Spinal cord (tissue), 10 donors: ENCODE results near the gene GRK6. TPM values are rescaled to one million over a fixed set of nuclear protein-coding genes. Genes with fewer than 3 reads are reported as not detected.

ENCODE experiments used
- DNase-seq, 6 donors: peaks; one replicate each; pipeline versions ENCODE4 v3.0.0 to v3.0.0-alpha.2; 2013 to 2015; ENCODE audit warnings: low spot score in 6 of 6, low read depth in 4 of 6
- H3K27ac ChIP-seq: one replicate; pipeline ENCODE4 v1.5.1; 2013; ENCODE audit warnings: low read depth, low read length, control low read depth
- H3K27me3 ChIP-seq: one replicate; pipeline ENCODE4 v1.6.1; 2013; ENCODE audit warnings: low read length; ENCODE audit not compliant: control insufficient read depth, insufficient read depth
- H3K36me3 ChIP-seq: one replicate; pipeline ENCODE4 v1.6.1; 2013; ENCODE audit warnings: low read length; ENCODE audit not compliant: control insufficient read depth, insufficient read depth
- H3K4me1 ChIP-seq: one replicate; pipeline ENCODE4 v1.6.1; 2013; ENCODE audit warnings: low read length; ENCODE audit not compliant: control insufficient read depth, insufficient read depth
- H3K4me3 ChIP-seq: one replicate; pipeline ENCODE4 v1.5.1; 2013; ENCODE audit warnings: low read depth, low read length, control low read depth
- H3K9me3 ChIP-seq: one replicate; pipeline ENCODE4 v1.6.1; 2013; ENCODE audit warnings: low read length; ENCODE audit not compliant: control insufficient read depth, insufficient read depth
- WGBS: methylation state at CpG from one replicate; pipeline ENCODE4 v1.1.5; 2013; ENCODE audit warnings: missing lambda C conversion rate; ENCODE audit not compliant: insufficient coverage; 5-methylcytosine and 5-hydroxymethylcytosine counted together
- polyA plus RNA-seq, 2 donors: library from polyadenylated mRNA; unstranded; fragments of 120-200 nt; gene quantifications; one replicate each; pipeline ENCODE4 v1.2.1, GENCODE V29; 2013; ENCODE audit not compliant: insufficient read length in 2 of 2
- total RNA-seq, 2 donors: library from RNA; depleted of rRNA in 1 of 2; stranded (reverse); fragments of 120-200 nt in 1 of 2; fragments of >200 nt in 1 of 2; gene quantifications; one replicate each; pipeline versions ENCODE4 v1.2.3 to v1.2.4, GENCODE V29; 2013 to 2014
- donor health status: healthy.

The GRK6 gene
- total and polyA plus RNA-seq, 4 donors, result 16.7 to 42.4 (median 32.2) TPM

DNA sequence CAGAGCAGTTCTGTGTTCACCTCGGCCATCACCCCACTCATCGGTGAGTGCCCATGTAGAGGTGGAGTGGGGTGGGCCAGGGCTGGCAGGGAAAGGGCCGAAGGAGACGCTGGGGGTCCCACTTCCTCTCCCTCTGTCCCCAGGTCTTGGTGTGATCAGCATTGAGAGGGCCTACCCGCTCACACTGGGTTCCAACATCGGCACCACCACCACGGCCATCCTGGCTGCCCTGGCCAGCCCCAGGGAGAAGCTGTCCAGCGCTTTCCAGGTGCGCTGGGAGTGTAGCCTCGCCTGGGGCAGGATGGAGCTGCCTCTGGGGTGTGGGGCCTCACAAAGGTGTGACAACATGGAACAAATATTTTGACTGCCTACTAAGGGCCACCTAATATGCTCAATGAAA, 29.7 kb upstream of the GRK6 start:
- Histone ChIP-seq H3K4me1 (peaks cover 15% of the 10 kb centered on the region), H3K4me3 (no peak overlapping the region), H3K9me3 (no peaks in the 10 kb centered on the region), H3K36me3 (no peaks in the 10 kb centered on the region), H3K27me3 (peaks cover 45% of the 10 kb centered on the region), H3K27ac (no peak overlapping the region)
- 86% methylated on average over 9 of the region's 10 CpGs for WGBS
- DNase-seq, result no peak

DNA sequence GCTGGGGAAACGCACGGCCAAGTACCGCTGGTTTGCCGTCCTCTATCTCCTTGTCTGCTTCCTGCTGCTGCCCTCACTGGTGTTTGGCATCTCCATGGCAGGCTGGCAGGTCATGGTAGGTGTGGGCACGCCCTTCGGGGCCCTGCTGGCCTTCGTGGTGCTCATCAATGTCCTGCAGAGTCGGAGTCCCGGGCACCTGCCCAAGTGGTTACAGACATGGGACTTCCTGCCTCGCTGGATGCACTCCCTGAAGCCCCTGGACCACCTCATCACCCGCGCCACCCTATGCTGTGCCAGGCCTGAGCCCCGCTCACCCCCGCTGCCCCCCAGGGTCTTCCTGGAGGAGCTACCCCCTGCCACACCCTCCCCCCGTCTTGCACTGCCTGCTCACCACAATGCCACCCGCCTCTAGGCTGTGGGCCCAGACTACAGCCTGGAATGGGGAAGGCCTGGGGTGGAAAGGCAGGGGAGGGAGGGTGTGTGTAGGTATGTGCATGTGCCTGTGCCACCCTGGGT, 28.5 kb upstream of the GRK6 start:
- DNase-seq, result no peak
- 84% methylated on average over 12 of the region's 16 CpGs for WGBS
- peaks cover 26% of the 10 kb centered on the region for H3K4me1 ChIP-seq
- no peaks in the 10 kb centered on the region for H3K36me3 ChIP-seq
- no peak overlapping the region for H3K27ac ChIP-seq
- peaks cover 56% of the 10 kb centered on the region for H3K27me3 ChIP-seq
- H3K9me3 ChIP-seq, result no peaks in the 10 kb centered on the region
- H3K4me3 ChIP-seq, result no peak overlapping the region

DNA sequence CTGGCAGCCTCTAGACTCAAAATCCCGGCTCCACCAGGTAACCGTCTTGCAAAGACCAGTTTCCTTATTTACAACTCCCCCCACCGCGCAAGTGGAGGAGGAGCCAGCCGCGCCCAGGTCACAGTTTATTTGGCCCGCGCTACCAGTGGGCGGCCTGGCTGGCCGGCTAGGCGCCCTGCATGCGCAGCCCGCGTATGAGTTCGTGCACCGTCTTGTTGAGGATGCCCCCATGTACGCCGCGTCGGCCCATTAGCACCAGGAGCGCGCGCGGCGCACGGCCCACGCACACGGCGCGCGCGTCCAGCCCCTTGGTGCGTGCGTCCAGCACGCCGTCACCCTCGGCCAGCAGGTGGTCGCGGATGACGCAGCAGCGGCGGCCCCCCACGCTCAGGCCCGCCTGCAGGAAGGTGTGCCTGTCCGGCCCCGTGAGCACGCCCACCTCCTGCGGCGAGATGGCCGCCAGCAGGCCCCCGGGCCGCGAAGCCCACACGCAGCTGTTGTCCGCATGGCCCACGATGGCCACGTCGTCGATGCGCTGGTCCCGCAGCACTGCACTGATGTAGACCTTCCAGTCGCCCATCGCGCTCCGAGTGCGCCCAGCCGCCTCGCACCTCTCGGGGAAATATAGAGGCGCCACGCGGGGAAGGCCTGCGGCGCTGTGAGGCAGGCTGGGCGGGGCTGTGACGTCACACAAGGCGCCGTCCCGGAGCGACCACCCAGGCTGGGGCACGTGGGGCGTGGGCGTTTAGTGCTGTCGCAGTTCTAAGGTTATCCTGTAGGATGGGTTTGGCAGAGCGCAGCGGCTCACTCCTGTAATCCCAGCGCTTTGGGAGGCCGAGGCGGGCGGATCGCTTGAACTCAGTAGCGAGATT, 26.2 kb upstream of the GRK6 start, which contains the start of gene PFN3:
Gene PFN3, minus strand, starts transcription at position 665 of the 872 bp plus-strand sequence. Its CDS starts 85 bp downstream, at position 580.
- H3K36me3 ChIP-seq, result no peaks in the 10 kb centered on the region
- no peaks in the 10 kb centered on the region for H3K9me3 ChIP-seq
- WGBS, result 4% methylated on average over 88 of the region's 92 CpGs
- peaks cover 75% of the 10 kb centered on the region for H3K27me3 ChIP-seq
- DNase-seq, result peak in 2 of 6 donors; percentile 54 to 76
- no peak within 1 kb of the TSS for H3K27ac ChIP-seq
- H3K4me1 ChIP-seq, result peaks cover 49% of the 10 kb centered on the region
- no peak within 1 kb of the TSS for H3K4me3 ChIP-seq

DNA sequence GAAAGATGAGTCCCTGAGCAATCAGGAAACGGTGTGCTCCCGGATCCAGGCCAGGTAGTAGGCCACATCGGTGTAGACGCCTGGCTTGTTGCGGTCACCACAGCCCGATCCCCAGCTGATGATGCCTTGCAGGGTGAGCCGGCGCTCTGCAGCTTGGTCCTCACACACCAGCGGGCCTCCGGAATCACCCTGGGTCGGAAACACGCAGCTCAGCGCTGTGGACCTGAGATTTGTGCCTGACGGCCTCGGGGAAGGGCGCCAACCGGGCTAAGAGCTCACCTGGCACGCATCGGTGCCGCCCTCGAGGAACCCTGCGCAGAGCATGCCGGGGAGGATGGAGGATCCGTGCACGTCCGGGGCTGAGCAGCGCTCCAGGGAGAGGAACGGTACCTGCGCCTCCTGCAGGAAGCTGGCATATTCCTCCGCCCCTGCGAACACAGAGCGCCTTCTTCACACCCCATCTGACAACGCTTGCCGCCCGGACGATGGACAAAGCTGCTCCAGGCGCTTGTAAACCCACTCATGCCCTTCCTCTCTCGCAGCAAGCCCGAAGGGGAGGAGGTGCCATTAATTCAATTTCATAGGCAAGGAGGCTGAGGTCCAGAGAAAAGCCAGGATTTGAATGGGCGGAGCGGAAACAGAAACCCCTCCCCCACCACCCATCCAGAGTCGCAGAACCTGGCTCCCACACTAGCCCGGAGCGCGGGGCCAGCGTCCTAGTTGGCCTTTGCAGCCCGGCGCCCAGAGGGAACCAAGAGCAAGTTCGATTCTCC, 24.0 kb upstream of the GRK6 start:
- Histone ChIP-seq H3K36me3 (no peaks in the 10 kb centered on the region), H3K27me3 (peaks cover 73% of the 10 kb centered on the region), H3K4me3 (peak overlapping the region; percentile 22), H3K27ac (no peak overlapping the region), H3K9me3 (no peaks in the 10 kb centered on the region), H3K4me1 (peaks cover 54% of the 10 kb centered on the region)
- peak in 2 of 6 donors; percentile 73 to 91 for DNase-seq
- WGBS, result 6% methylated on average over 38 of the region's 49 CpGs

DNA sequence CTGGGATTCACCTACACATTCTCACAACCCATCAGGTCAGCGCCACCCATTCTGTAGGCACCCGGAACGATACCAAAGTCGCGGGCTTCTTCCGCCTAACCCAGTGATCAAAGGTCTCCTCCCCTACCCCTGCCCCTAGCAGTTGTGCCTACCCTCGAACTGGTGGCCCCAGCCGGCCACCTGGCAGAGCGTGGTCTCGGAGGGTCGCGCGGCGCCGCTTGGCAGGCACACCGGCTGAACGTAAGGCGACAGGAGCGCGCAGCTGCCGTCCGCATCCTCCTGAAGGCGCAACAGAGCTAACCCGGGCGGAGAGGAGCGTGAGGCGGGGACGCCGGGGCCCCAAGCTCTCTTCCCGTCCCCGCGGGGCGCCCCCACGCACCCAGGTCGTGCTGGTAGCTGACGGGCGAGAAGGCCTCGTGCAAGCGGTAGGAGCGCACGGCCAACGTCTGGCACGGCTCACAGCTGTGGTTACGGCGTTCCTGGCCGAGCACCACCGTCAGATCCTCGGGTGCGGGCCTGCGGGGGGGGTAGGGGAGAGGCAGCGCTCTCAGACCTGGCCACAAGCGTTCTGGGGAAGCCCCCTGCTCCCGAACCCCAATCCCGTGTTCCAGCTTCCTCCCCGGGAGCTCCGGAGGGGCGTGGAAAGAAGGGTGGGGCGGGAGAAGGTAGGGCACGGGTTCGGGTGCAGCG, 23.2 kb upstream of the GRK6 start:
- no peak overlapping the region for H3K27ac ChIP-seq
- H3K4me3 ChIP-seq, result peak overlapping the region; percentile 50
- peak in 2 of 6 donors; percentile 41 to 53 for DNase-seq
- 1% methylated on average over 59 of the region's 61 CpGs for WGBS
- peaks cover 65% of the 10 kb centered on the region for H3K27me3 ChIP-seq
- H3K9me3 ChIP-seq, result no peaks in the 10 kb centered on the region
- H3K36me3 ChIP-seq, result no peaks in the 10 kb centered on the region
- H3K4me1 ChIP-seq, result peaks cover 54% of the 10 kb centered on the region

DNA sequence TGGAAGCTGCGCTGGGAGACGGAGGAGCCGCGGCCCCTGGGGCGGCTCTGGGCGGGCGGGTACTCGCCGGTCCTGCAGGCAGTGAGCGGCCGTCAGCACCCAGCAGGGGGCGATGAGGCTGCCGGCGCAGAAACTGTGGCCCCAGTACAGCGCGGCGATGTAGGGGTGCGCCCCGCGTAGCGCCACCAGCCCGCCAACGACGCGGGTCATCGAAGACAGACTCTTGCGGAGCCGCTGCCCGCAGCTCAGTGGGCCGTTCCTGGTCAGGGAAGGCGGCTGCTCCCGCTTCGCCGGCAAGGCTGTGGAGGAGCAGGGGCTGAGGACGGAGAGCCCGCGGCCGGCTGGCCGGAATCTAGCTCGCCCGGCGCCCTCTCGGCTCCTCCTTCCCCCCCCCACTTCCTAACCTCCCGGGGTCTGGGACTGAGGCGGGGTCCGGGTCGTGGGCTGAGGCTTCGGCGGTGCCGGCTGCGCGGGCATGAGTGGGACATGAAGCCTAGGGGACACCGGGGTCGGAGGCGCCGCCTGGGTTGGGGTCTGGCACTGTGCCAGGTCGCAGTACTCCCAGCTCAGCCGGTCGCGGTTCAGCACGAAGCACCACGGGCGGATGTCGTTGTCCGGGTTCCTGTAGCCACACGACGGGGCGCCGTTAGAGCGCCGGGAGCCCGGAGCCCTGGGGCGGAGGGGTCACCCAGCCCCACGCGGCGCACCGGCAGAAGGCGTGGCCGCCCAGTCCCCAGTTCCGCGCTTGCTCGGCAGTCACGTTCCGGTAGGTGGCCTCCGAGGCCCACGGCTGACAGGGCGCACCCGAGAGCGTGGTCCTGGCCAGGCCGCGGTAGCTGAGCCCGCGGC, 22.5 kb upstream of the GRK6 start:
- no peak overlapping the region for H3K27ac ChIP-seq
- H3K27me3 ChIP-seq, result peaks cover 60% of the 10 kb centered on the region
- peak in 2 of 6 donors; percentile 86 to 90 for DNase-seq
- H3K4me3 ChIP-seq, result peak overlapping the region; percentile 50
- no peaks in the 10 kb centered on the region for H3K36me3 ChIP-seq
- peaks cover 54% of the 10 kb centered on the region for H3K4me1 ChIP-seq
- under 1% methylated on average over 84 of the region's 93 CpGs for WGBS
- no peaks in the 10 kb centered on the region for H3K9me3 ChIP-seq

DNA sequence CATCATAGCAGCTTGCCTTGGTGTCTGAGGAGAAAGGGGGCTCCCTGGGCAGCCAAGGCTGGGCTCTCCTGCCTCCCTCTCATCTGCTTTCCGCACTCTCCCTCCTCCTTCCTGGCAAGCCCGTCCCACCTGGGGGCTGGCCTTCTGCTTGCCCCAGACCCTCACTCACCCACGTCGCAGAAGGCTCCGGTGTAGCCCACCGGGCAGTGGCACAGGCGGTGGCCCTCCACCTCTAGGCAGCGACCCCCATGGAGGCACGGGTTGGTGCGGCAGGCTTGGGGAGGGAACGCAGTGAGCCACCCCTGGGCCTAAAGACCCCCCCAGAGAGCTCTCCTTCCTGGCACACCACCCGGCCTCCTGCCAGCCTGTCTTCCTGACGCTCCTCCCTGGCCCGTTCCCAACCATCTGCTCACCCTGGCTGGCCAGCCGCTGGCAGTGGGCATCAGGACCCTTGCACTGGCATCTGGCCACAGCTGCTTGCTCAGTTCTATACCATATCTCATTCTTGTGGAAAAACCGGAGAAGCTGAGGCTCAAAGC, 21.8 kb upstream of the GRK6 start:
- H3K27ac ChIP-seq, result no peak overlapping the region
- H3K4me3 ChIP-seq, result peak overlapping the region; percentile 50
- peaks cover 49% of the 10 kb centered on the region for H3K4me1 ChIP-seq
- whole genome bisulfite sequencing, result 16% methylated on average over 16 of the region's 16 CpGs
- H3K36me3 ChIP-seq, result no peaks in the 10 kb centered on the region
- no peaks in the 10 kb centered on the region for H3K9me3 ChIP-seq
- peaks cover 54% of the 10 kb centered on the region for H3K27me3 ChIP-seq
- peak in 2 of 6 donors; percentile 50 to 51 for DNase-seq

DNA sequence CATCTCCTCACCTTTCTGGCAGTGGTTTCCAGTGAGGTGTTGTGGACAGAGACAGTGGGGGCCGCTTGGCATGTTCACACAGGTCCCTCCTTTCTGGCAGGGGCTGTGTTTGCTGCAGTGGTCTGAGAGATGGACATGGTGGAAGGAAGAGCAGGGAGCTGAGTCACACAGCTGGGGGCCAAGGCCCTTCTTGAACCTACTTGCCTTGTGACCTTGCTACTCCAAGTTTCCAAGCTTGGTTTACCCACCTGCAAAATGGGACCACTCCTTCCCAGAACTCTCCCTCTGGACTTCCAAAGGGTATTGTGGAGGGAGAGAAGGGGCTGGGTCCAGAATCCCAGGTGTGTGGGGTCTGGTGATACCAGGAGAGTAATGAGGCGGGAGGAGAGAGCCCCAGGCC, 21.2 kb upstream of the GRK6 start:
- peaks cover 48% of the 10 kb centered on the region for H3K27me3 ChIP-seq
- H3K4me3 ChIP-seq, result no peak overlapping the region
- no peak overlapping the region for H3K27ac ChIP-seq
- WGBS, result 94% methylated on average over 2 of the region's 2 CpGs
- H3K4me1 ChIP-seq, result peaks cover 43% of the 10 kb centered on the region
- H3K36me3 ChIP-seq, result no peaks in the 10 kb centered on the region
- DNase-seq, result no peak
- H3K9me3 ChIP-seq, result no peaks in the 10 kb centered on the region
